H9 (cell line): ENCODE measurements around the gene ADAMTS16. TPM values are rescaled to one million over a fixed set of nuclear protein-coding genes. Genes with fewer than 3 reads are reported as not detected.

Source experiments
- DNase-seq: peaks from one replicate; pipeline ENCODE4 v3.0.0-alpha.2; 2017
- H2AFZ ChIP-seq: one replicate; pipeline ENCODE4 v1.6.1; 2013; ENCODE audit warnings: mild to moderate bottlenecking, low read length, control low read depth, moderate library complexity
- H2AK5ac ChIP-seq: 2 replicates; pipeline ENCODE4 v1.6.1; 2013; ENCODE audit warnings: low read length, control low read depth, mixed read lengths; ENCODE audit not compliant: insufficient read length
- H2BK120ac ChIP-seq: one replicate; pipeline ENCODE4 v1.6.1; 2013; ENCODE audit warnings: low read depth, mild to moderate bottlenecking, low read length, control low read depth, inconsistent platforms; ENCODE audit not compliant: poor library complexity, severe bottlenecking
- H2BK12ac ChIP-seq: 2 replicates; pipeline ENCODE4 v1.6.1; 2013; ENCODE audit warnings: low read length, control low read depth, mixed read lengths, low read depth; ENCODE audit not compliant: insufficient read length
- H2BK15ac ChIP-seq: 2 replicates; pipeline ENCODE4 v1.6.1; 2013; ENCODE audit warnings: low read depth, low read length, control low read depth
- H2BK20ac ChIP-seq: one replicate; pipeline ENCODE4 v1.6.1; 2013; ENCODE audit warnings: low read depth, mild to moderate bottlenecking, low read length, control low read depth, inconsistent platforms; ENCODE audit not compliant: poor library complexity, severe bottlenecking
- H2BK5ac ChIP-seq: 2 replicates; pipeline ENCODE4 v1.6.1; 2013; ENCODE audit warnings: low read length, control low read depth, mixed read lengths; ENCODE audit not compliant: insufficient read length
- H3K14ac ChIP-seq: 2 replicates; pipeline ENCODE4 v1.6.1; 2013; ENCODE audit warnings: low read length, control low read depth; ENCODE audit not compliant: insufficient read depth
- H3K18ac ChIP-seq: 2 replicates; pipeline ENCODE4 v1.6.1; 2013; ENCODE audit warnings: low read depth, mild to moderate bottlenecking, mixed read lengths, low read length, control low read depth; ENCODE audit not compliant: insufficient read length
- H3K23ac ChIP-seq: 2 replicates; pipeline ENCODE4 v1.6.1; 2013; ENCODE audit warnings: low read length, control low read depth, mixed read lengths, low read depth; ENCODE audit not compliant: insufficient read length
- H3K23me2 ChIP-seq: 2 replicates; pipeline ENCODE4 v1.6.1; 2013; ENCODE audit warnings: low read depth, mild to moderate bottlenecking, mixed read lengths, low read length, control low read depth; ENCODE audit not compliant: insufficient read length, poor library complexity, severe bottlenecking
- H3K27ac ChIP-seq: 2 replicates; pipeline ENCODE4 v1.5.1; 2013; ENCODE audit warnings: low read length, control low read depth, mixed read lengths, low read depth; ENCODE audit not compliant: insufficient read length
- H3K27me3 ChIP-seq: 2 replicates; pipeline ENCODE4 v1.6.1; 2013; ENCODE audit warnings: low read length, control low read depth, inconsistent platforms; ENCODE audit not compliant: insufficient read depth
- H3K4ac ChIP-seq: 2 replicates; pipeline ENCODE4 v1.6.1; 2013; ENCODE audit warnings: low read depth, mild to moderate bottlenecking, control low read depth, inconsistent platforms, low read length, moderate library complexity
- H3K4me1 ChIP-seq: 2 replicates; pipeline ENCODE4 v1.6.1; 2013; ENCODE audit warnings: low read length, control low read depth, inconsistent platforms; ENCODE audit not compliant: insufficient read depth
- H3K4me2 ChIP-seq: 2 replicates; pipeline ENCODE4 v1.6.1; 2013; ENCODE audit warnings: low read length, control low read depth, mixed read lengths; ENCODE audit not compliant: insufficient read length, insufficient read depth
- H3K56ac ChIP-seq: 2 replicates; pipeline ENCODE4 v1.6.1; 2013; ENCODE audit warnings: low read depth, mild to moderate bottlenecking, mixed read lengths, low read length, control low read depth; ENCODE audit not compliant: insufficient read length
- H3K79me1 ChIP-seq: 2 replicates; pipeline ENCODE4 v1.6.1; 2013; ENCODE audit warnings: low read depth, mild to moderate bottlenecking, moderate library complexity, low read length, control low read depth, inconsistent platforms; ENCODE audit not compliant: insufficient read depth, poor library complexity, severe bottlenecking
- H3K79me2 ChIP-seq: 2 replicates; pipeline ENCODE4 v1.6.1; 2013; ENCODE audit warnings: low read length, control low read depth, inconsistent platforms; ENCODE audit not compliant: insufficient read depth
- H3K9ac ChIP-seq: 2 replicates; pipeline ENCODE4 v1.6.1; 2013; ENCODE audit warnings: low read length, control low read depth, mixed read lengths; ENCODE audit not compliant: insufficient read length; ENCODE audit errors: extremely low read depth
- H3K9me3 ChIP-seq: one replicate; pipeline ENCODE4 v1.6.1; 2013; ENCODE audit warnings: low read depth, low read length, inconsistent platforms; ENCODE audit not compliant: control insufficient read depth
- H3T11ph ChIP-seq: one replicate; pipeline ENCODE4 v1.6.1; 2013; ENCODE audit warnings: mild to moderate bottlenecking, low read length, control low read depth, inconsistent platforms
- H4K20me1 ChIP-seq: one replicate; pipeline ENCODE4 v1.6.1; 2013; ENCODE audit not compliant: control insufficient read depth, insufficient read length, insufficient read depth
- H4K5ac ChIP-seq: 2 replicates; pipeline ENCODE4 v1.6.1; 2013; ENCODE audit warnings: low read depth, mild to moderate bottlenecking, mixed read lengths, low read length, control low read depth; ENCODE audit not compliant: insufficient read length
- H4K8ac ChIP-seq: replicated peaks from 2 replicates; pipeline ENCODE4 v1.6.1; 2013; ENCODE audit warnings: low read length, control low read depth, mixed read lengths, low read depth; ENCODE audit not compliant: insufficient read length
- H4K91ac ChIP-seq: 2 replicates; pipeline ENCODE4 v1.6.1; 2013; ENCODE audit warnings: low read depth, mild to moderate bottlenecking, moderate library complexity, mixed read lengths, low read length, control low read depth; ENCODE audit not compliant: insufficient read length
- H3K27ac Mint-ChIP-seq, 3 experiments: 2 replicates in 2 of 3; 3 replicates in 1 of 3; pipeline ENCODE4 v1.8.0; 2020 to 2021; ENCODE audit warnings: mixed read lengths in 3 of 3, mild to moderate bottlenecking in 1 of 3, moderate library complexity in 1 of 3
- H3K27me3 Mint-ChIP-seq: 2 replicates; pipeline ENCODE4 v1.8.0; 2021; ENCODE audit warnings: low read depth, mild to moderate bottlenecking, moderate library complexity, mixed read lengths
- H3K36me3 Mint-ChIP-seq, 3 experiments: 2 replicates in 2 of 3; 3 replicates in 1 of 3; pipeline ENCODE4 v1.8.0; 2020 to 2021; ENCODE audit warnings: low read depth in 3 of 3, mixed read lengths in 3 of 3; ENCODE audit not compliant: insufficient read depth in 1 of 3
- H3K4me1 Mint-ChIP-seq, 2 experiments: 2 replicates each; pipeline ENCODE4 v1.8.0; 2020; ENCODE audit warnings: mixed read lengths in 2 of 2
- H3K4me3 Mint-ChIP-seq, 2 experiments: 2 replicates in 1 of 2; 3 replicates in 1 of 2; pipeline ENCODE4 v1.8.0; 2020 to 2021; ENCODE audit warnings: mild to moderate bottlenecking in 2 of 2, mixed read lengths in 2 of 2, moderate library complexity in 1 of 2
- H3K9me3 Mint-ChIP-seq, 2 experiments: 2 replicates in 1 of 2; 3 replicates in 1 of 2; pipeline ENCODE4 v1.8.0; 2020; ENCODE audit warnings: mild to moderate bottlenecking in 2 of 2, mixed read lengths in 2 of 2, moderate library complexity in 1 of 2
- WGBS: extraction: QIAGEN DNeasy Blood & Tissue Kit; methylation state at CpG from one replicate; pipeline ENCODE4 v1.1.7; 2013; ENCODE audit warnings: missing lambda C conversion rate, low lambda C conversion rate, mixed read lengths; ENCODE audit not compliant: insufficient read length; ENCODE audit errors: extremely low coverage; 5-methylcytosine and 5-hydroxymethylcytosine counted together
- total RNA-seq: library from RNA; stranded (reverse); gene quantifications from 2 replicates; pipeline ENCODE4 v1.2.1, GENCODE V29; 2021
- TF ChIP-seq, protein P1 (sequence below): fragments of 200-600 bp; sonication (generic); conservative IDR thresholded peaks from 3 replicates; pipeline ENCODE4 v1.8.0; 2021; ENCODE audit warnings: antibody characterized with exemption, mild to moderate bottlenecking

The ADAMTS16 gene
- total RNA-seq, 1 experiment from 2014 or later = 4.5 TPM

GRCh38 chr5:5132234-5132633 is 7.9 kb upstream of the ADAMTS16 start:
- H3K4me1 Mint-ChIP-seq = peaks cover 13 to 15% of the 10 kb centered on the region in 2 experiments; a peak in 3 of 4 replicates
- Histone ChIP-seq H4K91ac (no peak overlapping the region), H2BK120ac (no peak overlapping the region), H3K4ac (no peak overlapping the region), H3K14ac (no peak overlapping the region), H3K9me3 (peaks cover 9% of the 10 kb centered on the region), H2BK12ac (no peak overlapping the region), H4K20me1 (no peaks in the 10 kb centered on the region), H3K23me2 (no peaks in the 10 kb centered on the region), H4K8ac (no peak overlapping the region), H3K4me1 (no peaks in the 10 kb centered on the region; the same call in 1 of the 2 replicates), H3K9ac (no peak overlapping the region), H3K79me2 (no peaks in the 10 kb centered on the region), H3K56ac (no peak overlapping the region), H3K27me3 (no peaks in the 10 kb centered on the region), H3K4me2 (no peak overlapping the region), H3K18ac (no peak overlapping the region), H3K23ac (no peak overlapping the region), H3K79me1 (no peaks in the 10 kb centered on the region), H2AK5ac (no peak overlapping the region), H3T11ph (no peak overlapping the region), H4K5ac (no peak overlapping the region), H2BK20ac (no peak overlapping the region), H2BK5ac (no peak overlapping the region), H2AFZ (no peak overlapping the region), H3K27ac (no peak overlapping the region), H2BK15ac (no peak overlapping the region)
- no peak overlapping the region for H3K27ac Mint-ChIP-seq
- peaks cover 9 to 16% of the 10 kb centered on the region in 2 experiments; a peak in 3 of 5 replicates for H3K9me3 Mint-ChIP-seq
- WGBS = no CpG with 5 or more reads among the region's 10 CpGs
- TF ChIP-seq, protein P1, sequence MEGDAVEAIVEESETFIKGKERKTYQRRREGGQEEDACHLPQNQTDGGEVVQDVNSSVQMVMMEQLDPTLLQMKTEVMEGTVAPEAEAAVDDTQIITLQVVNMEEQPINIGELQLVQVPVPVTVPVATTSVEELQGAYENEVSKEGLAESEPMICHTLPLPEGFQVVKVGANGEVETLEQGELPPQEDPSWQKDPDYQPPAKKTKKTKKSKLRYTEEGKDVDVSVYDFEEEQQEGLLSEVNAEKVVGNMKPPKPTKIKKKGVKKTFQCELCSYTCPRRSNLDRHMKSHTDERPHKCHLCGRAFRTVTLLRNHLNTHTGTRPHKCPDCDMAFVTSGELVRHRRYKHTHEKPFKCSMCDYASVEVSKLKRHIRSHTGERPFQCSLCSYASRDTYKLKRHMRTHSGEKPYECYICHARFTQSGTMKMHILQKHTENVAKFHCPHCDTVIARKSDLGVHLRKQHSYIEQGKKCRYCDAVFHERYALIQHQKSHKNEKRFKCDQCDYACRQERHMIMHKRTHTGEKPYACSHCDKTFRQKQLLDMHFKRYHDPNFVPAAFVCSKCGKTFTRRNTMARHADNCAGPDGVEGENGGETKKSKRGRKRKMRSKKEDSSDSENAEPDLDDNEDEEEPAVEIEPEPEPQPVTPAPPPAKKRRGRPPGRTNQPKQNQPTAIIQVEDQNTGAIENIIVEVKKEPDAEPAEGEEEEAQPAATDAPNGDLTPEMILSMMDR = no peak
- no peak overlapping the region for H3K4me3 Mint-ChIP-seq
- no peak for DNase-seq
- H3K27me3 Mint-ChIP-seq = peaks cover 2% of the 10 kb centered on the region; the same call in 1 of the 2 replicates
- peaks cover 7 to 12% (median 10%) of the 10 kb centered on the region in 3 experiments; a peak in 6 of 7 replicates for H3K36me3 Mint-ChIP-seq
